Measurements from ENCODE around the gene GNLY.

The GNLY gene

GRCh38 chr2:85730686-85731230, 36.6 kb downstream of the GNLY start:
- no peak for FAIRE-seq

GRCh38 chr2:85731606-85732005, 37.4 kb downstream of the GNLY start:
- no peak for FAIRE-seq

GRCh38 chr2:85732467-85733120, 38.4 kb downstream of the GNLY start:
- no peak for FAIRE-seq

- FAIRE-seq = no peak
Measured at GRCh38 chr2:85733121-85733960, 39.2 kb downstream of the GNLY start.

GRCh38 chr2:85734015-85734414, 39.9 kb downstream of the GNLY start:
- no peak for FAIRE-seq

GRCh38 chr2:85734942-85735608, 40.9 kb downstream of the GNLY start:
- no peak for FAIRE-seq

GRCh38 chr2:85735691-85736090, 41.5 kb downstream of the GNLY start:
- FAIRE-seq = no peak

GRCh38 chr2:85736456-85737355, 42.5 kb downstream of the GNLY start:
- FAIRE-seq = no peak

- no peak for FAIRE-seq
Measured at GRCh38 chr2:85737481-85737880, 43.3 kb downstream of the GNLY start.

GRCh38 chr2:85737961-85738360, 43.8 kb downstream of the GNLY start:
- no peak for FAIRE-seq

- no peak for FAIRE-seq
Measured at GRCh38 chr2:85740193-85740592, 46.0 kb downstream of the GNLY start.

GRCh38 chr2:85741211-85741832, 47.2 kb downstream of the GNLY start:
- no peak for FAIRE-seq

- FAIRE-seq = no peak
Measured at GRCh38 chr2:85741833-85742455, 47.8 kb downstream of the GNLY start.

- no peak for FAIRE-seq
Measured at GRCh38 chr2:85743304-85743978, 49.3 kb downstream of the GNLY start.

GRCh38 chr2:85744055-85744454, 49.9 kb downstream of the GNLY start:
- FAIRE-seq = no peak

GRCh38 chr2:85744741-85745601, 50.8 kb downstream of the GNLY start:
- FAIRE-seq = no peak

GRCh38 chr2:85745619-85746018, 51.5 kb downstream of the GNLY start:
- no peak for FAIRE-seq

- no peak for FAIRE-seq
Measured at GRCh38 chr2:85746321-85747004, 52.3 kb downstream of the GNLY start.

GRCh38 chr2:85747441-85747840, 53.3 kb downstream of the GNLY start:
- FAIRE-seq = no peak
